MCF 10A (cell line): ENCODE results near the gene ASPG. TPM values are rescaled to one million over a fixed set of nuclear protein-coding genes. Genes with fewer than 3 reads are reported as not detected.

Experiments used
- BruUV-seq: library from RNA; stranded (reverse); fragments of 400-500 nt; replicated peaks from 2 replicates; lab custom pipeline; 2021; lab: Mats Ljungman, UMichigan
- CTCF ChIA-PET: fragments of 300-600 bp; sonication (Branson Sonifier 250); formaldehyde crosslinking; extraction: SDS; loops from one replicate; lab custom pipeline; 2021; ENCODE audit warnings: antibody characterized with exemption, inconsistent platforms; lab: Yijun Ruan, JAX
- POLR2A ChIA-PET: fragments of 300-600, 350-650 bp; sonication (Branson Sonifier 250); formaldehyde crosslinking; extraction: SDS; loops from one replicate; lab custom pipeline; 2020; ENCODE audit warnings: antibody characterized with exemption, inconsistent platforms; lab: Yijun Ruan, JAX
- DNase-seq: peaks from one replicate; pipeline ENCODE4 v3.0.0-alpha.2; 2018; ENCODE audit not compliant: unreplicated experiment
- H3K27ac Mint-ChIP-seq: one replicate; pipeline ENCODE4 v1.8.0; 2022; ENCODE audit warnings: mild to moderate bottlenecking, low read depth, mixed read lengths; ENCODE audit not compliant: unreplicated experiment
- H3K27me3 Mint-ChIP-seq: one replicate; pipeline ENCODE4 v1.8.0; 2022; ENCODE audit warnings: mixed read lengths; ENCODE audit not compliant: insufficient read depth, unreplicated experiment
- H3K36me3 Mint-ChIP-seq: one replicate; pipeline ENCODE4 v1.8.0; 2022; ENCODE audit warnings: mild to moderate bottlenecking, moderate library complexity, mixed read lengths; ENCODE audit not compliant: insufficient read depth, unreplicated experiment
- H3K4me1 Mint-ChIP-seq: one replicate; pipeline ENCODE4 v1.8.0; 2022; ENCODE audit warnings: mixed read lengths; ENCODE audit not compliant: insufficient read depth, unreplicated experiment
- H3K4me3 Mint-ChIP-seq: one replicate; pipeline ENCODE4 v1.8.0; 2022; ENCODE audit warnings: mild to moderate bottlenecking, moderate library complexity, mixed read lengths; ENCODE audit not compliant: unreplicated experiment
- H3K9me3 Mint-ChIP-seq: one replicate; pipeline ENCODE4 v1.8.0; 2022; ENCODE audit warnings: mixed read lengths; ENCODE audit not compliant: unreplicated experiment
- intact Hi-C: fragments of 100-400 bp; cut with micrococcal nuclease; formaldehyde crosslinking; loops from 2 replicates; pipeline ENCODE4 v1.14.1; 2022
- total RNA-seq: library from RNA; stranded (reverse); gene quantifications from 2 replicates; pipeline ENCODE4 v1.2.3, GENCODE V29; 2022
- TF ChIP-seq, protein P1 (sequence below): fragments of 200-600 bp; IDR thresholded peaks from one replicate; pipeline ENCODE4 v1.8.0; 2022; ENCODE audit warnings: antibody characterized with exemption, mild to moderate bottlenecking; ENCODE audit not compliant: unreplicated experiment

The ASPG gene
- total RNA-seq, 1 experiment from 2014 or later: 0.12 TPM

- peaks cover 6% of the 10 kb centered on the region for H3K4me1 Mint-ChIP-seq
- H3K36me3 Mint-ChIP-seq: no peaks in the 10 kb centered on the region
- no peak overlapping the region for H3K27ac Mint-ChIP-seq
- no peak overlapping the region for H3K4me3 Mint-ChIP-seq
- ChIA-PET POLR2A (no interaction called here), CTCF (interaction anchor here (0.6 kb wide), 1 partner anchor 605 kb away, joined by 5 read pairs; no protein-coding TSS in a partner anchor)
- intact Hi-C loops: no loop called here
- TF ChIP-seq, protein P1, sequence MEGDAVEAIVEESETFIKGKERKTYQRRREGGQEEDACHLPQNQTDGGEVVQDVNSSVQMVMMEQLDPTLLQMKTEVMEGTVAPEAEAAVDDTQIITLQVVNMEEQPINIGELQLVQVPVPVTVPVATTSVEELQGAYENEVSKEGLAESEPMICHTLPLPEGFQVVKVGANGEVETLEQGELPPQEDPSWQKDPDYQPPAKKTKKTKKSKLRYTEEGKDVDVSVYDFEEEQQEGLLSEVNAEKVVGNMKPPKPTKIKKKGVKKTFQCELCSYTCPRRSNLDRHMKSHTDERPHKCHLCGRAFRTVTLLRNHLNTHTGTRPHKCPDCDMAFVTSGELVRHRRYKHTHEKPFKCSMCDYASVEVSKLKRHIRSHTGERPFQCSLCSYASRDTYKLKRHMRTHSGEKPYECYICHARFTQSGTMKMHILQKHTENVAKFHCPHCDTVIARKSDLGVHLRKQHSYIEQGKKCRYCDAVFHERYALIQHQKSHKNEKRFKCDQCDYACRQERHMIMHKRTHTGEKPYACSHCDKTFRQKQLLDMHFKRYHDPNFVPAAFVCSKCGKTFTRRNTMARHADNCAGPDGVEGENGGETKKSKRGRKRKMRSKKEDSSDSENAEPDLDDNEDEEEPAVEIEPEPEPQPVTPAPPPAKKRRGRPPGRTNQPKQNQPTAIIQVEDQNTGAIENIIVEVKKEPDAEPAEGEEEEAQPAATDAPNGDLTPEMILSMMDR: no peak
- BruUV-seq: no TSS peak
- DNase-seq: no peak
- H3K9me3 Mint-ChIP-seq: no peaks in the 10 kb centered on the region
- H3K27me3 Mint-ChIP-seq: no peaks in the 10 kb centered on the region
Measured at GRCh38 chr14:104154246-104154645, 68.7 kb downstream of the ASPG start.

DNA sequence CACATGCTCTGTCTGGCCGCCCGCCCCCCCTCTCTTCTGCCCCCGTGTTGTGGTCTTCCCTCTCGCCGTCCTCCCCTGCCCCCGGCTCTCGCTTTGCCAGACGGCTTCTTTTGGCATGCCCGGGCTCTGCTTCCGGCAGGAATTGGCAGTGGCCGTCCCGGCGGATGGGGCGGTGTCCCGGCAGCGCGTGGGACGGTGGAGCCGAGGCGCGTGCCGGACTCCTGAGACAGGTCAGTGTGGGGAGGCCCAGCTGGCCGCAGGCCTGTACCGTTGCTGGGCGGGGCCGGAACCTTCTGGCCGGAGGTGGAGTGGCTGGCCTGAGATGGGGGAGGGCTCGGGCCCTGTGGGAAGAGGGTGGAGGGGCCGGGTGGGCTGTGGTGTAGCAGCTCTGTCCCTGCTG, 70.0 kb downstream of the ASPG start:
- TF ChIP-seq, protein P1: no peak
- Mint-ChIP-seq H3K4me1 (peaks cover 6% of the 10 kb centered on the region), H3K27ac (no peak overlapping the region), H3K27me3 (no peaks in the 10 kb centered on the region), H3K36me3 (no peaks in the 10 kb centered on the region), H3K9me3 (no peaks in the 10 kb centered on the region), H3K4me3 (no peak overlapping the region)
- ChIA-PET POLR2A (no interaction called here), CTCF (no interaction called here)
- intact Hi-C loops: no loop called here
- no TSS peak for BruUV-seq
- peak; percentile 6 for DNase-seq

DNA sequence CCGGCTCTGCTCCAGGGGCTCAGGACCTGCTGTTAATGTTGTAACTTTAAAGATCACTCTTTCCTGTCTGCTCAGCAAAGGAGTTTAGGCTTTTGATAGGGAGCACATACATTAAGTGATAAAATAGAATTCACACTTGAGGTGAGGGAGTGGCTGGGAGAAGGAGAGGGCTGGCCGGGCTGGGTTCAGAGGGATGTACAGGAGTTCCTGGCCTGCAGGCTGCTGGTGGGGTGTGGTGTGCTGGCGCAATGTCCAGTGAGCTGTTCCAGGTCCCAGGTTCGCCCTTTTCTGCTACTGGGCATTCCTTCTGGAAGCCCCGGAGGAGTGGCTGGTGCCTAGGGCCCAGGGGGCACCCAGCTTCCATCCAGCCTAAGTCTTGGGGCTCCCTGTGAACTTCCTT, 70.6 kb downstream of the ASPG start:
- Mint-ChIP-seq H3K4me1 (peaks cover 6% of the 10 kb centered on the region), H3K4me3 (no peak overlapping the region), H3K27me3 (no peaks in the 10 kb centered on the region), H3K9me3 (no peaks in the 10 kb centered on the region), H3K27ac (no peak overlapping the region), H3K36me3 (no peaks in the 10 kb centered on the region)
- POLR2A ChIA-PET: no interaction called here
- intact Hi-C loops: no loop called here
- TF ChIP-seq, protein P1: no peak
- no TSS peak for BruUV-seq
- CTCF ChIA-PET: no interaction called here
- no peak for DNase-seq

DNA sequence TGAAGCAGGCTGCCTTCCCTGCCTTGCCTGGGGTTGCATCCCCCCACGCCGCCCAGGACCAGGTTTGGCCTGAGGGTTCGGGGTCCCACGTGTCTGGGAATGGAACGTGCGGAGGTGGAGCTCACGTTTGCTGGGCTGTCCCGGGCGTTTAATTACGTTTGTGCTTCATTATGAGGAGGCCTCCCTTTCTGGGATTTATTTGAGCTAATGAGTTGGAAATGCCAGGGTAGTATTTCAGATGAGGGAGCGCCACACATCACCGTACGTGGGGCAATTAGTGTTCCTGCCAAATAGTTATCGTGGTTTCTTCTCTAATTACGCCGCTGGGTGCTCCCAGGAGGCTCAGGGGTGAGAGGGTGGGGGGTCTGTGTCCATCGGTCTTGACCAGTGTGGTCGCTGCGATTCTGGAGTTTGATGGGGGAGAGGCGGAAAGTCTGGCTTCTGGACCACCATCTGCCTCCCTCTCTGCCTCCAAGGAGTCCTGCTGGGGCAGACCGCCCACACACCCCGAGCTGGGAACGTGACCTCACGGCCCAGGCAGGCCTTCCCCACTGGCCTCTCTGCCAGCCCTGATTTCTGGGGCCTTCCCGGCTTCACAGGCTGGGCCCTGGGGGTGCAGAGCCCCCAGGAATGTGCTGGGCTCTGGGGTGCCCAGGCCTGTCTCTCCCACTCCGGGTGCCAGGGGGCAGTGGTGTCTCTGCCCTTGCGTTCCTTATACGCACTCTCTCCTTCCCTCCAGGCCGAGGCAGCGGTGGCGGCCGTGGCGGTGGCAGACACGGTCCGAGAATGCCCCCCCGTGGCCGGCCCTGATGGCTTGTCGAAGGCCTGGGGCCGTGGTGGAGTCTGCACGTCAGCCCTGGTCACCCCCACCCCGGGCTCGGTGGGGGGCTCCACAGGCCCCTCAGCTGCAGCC, 71.8 kb downstream of the ASPG start:
- no peaks in the 10 kb centered on the region for H3K27me3 Mint-ChIP-seq
- DNase-seq: no peak
- intact Hi-C loops: no loop called here
- TF ChIP-seq, protein P1: peak; percentile 19
- BruUV-seq: no TSS peak
- H3K9me3 Mint-ChIP-seq: no peaks in the 10 kb centered on the region
- ChIA-PET CTCF (interaction anchor here (0.6 to 0.8 kb wide), 2 partner anchors 69 to 223 kb away, joined by 3 read pairs; no protein-coding TSS in a partner anchor), POLR2A (no interaction called here)
- H3K4me1 Mint-ChIP-seq: peaks cover 6% of the 10 kb centered on the region
- no peaks in the 10 kb centered on the region for H3K36me3 Mint-ChIP-seq
- no peak overlapping the region for H3K4me3 Mint-ChIP-seq
- no peak overlapping the region for H3K27ac Mint-ChIP-seq
